Activated T-cell treated with anti-CD3 and anti-CD28 coated beads for 48 hours (primary cell): ENCODE results near the gene TRIM66.
"Not testable (repeated sequence)": the region's sequence is repeated elsewhere in the genome, so short reads cannot be mapped to it uniquely, and the experiment has no call there.

ENCODE experiments used
- DNase-seq: peaks from one replicate; pipeline ENCODE4 v3.0.0-alpha.2; 2020; ENCODE audit warnings: low read depth

The TRIM66 gene

DNA sequence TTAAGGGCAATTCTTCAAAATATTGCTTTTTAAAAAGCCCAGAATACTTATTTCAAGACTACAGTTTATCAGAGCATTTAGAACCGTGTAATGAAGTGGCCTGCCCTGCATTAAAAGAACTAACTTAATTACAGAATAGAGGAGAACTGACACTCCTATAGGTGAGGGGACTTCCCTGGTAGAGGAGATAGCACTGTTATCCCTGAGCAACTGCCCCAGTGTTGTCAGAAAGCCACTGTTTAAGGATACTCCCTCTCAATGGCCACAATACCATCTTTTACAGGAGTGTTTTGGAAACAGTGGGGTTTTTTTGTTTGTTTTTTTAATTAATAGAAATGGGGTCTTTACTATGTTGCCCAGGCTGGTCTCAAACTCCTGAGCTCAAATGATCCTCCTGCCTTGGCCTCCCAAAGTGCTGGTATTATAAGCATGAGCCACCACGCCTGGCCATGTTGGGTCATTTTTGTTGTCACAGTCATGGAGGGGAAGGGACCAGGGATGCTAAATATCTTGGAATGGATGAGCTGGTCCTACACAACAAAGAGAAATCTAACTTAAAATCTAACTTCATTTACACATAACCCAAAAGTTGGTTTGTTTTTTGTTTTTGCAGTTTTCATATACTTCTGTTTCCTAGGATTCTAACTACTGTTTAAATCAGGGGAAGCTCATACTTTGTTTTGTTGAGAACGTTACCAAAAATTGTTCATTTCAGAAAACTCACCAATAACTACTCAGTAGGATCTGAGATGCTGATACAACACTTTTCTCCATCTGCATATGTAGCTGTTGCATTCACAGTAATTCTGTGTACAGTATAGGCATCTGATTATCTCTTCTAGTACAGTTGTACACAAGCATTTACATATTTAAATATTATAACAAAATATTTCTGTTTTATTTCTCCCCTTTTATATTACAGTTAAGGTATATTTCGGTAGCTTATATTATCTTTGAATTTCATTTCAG is 8.2 kb upstream of the TRIM66 start:
- no peak for DNase-seq

DNA sequence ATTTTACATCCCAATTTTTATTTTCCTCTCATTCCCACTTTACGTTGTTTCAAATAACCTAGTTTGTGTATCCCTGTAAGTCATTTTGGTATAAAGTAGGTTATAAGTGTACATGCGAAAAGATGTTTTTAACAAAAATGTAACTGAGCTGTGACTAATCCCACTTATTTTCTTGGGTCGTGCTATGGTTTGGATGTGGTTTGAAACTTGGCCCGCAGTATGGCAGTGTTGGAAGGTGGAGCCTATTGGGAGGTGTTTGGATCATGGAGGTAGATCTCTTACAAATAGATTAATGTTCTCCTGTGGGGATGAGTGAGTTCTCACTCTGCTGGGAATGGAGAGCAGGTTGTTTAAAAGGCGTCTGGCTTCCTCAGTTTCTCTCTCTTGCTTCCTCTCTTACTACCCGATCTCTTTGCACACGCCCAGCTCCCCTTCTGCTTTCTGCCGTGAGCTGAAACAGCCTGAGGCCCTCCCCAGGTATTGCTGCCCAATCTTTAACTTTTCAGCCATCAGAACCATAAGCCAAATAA is 7.3 kb upstream of the TRIM66 start:
- no peak for DNase-seq

DNA sequence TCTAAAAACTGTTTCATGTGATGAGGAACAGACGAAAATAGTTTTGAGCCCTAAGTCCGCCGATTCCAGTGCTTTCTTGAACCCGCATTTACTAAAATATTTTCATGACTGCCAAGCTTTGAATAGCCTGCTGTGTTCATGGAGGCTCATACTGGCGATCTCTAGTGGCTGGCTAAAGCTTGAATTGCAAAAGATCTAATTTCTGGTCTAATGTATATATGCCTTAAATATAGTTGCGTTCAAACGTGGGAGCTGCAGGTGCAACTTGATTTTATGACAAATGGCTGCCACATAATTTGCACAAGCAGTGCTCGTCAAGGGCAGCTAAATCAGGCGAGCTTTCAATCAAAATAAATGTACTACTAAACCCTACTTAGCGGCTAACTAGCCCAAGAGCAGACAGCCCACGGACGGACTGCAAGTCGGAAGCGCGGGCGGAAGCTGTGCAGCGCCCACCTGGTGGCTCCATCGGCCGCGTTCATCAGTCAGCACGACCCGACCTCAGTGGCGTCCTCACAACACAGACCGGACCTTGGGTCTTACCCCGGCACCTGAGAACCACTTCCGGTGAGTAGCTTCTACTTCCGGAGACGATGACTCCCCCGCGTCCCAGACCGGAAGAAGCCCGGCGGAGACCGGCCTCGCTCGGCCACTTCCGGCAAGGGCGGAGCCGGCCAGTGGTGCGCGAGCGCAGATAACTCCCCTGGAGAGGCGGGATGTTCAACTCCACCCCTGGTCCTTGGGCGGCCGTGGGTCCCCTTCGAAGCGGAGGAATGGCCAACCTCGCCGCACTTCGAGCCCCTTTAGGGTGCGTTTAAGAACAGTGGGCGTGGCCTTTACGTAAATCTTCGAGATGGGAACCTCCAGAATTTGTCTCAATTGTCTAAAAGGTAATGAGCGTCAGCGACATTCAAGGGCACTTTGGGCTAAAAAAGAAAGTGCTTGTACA is 6.2 kb upstream of the TRIM66 start:
- peak; percentile 88 for DNase-seq

DNA sequence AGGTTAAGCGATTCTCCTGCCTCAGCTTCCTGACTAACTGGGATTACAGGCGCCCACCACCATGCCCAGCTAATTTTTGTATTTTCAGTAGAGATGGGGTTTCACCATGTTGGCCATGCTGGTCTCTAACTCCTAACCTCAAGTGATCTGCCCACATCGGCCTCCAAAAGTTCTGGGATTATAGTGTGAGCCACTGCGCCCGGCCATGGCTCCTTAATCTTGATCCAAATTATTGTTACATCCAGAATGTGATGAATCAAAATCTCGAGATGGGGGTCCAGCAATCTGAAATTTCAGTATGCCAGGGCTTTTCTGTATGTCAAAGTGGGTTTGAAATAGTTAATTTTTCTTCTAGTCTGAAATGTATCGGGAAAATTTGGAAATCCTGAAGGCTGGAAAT is 3.9 kb upstream of the TRIM66 start:
- DNase-seq = no peak

GRCh38 chr11:8685820-8686219 is 3.4 kb upstream of the TRIM66 start:
- no peak for DNase-seq

- DNase-seq = no peak
Observed at GRCh38 chr11:8685306-8685705, 2.8 kb upstream of the TRIM66 start.

DNA sequence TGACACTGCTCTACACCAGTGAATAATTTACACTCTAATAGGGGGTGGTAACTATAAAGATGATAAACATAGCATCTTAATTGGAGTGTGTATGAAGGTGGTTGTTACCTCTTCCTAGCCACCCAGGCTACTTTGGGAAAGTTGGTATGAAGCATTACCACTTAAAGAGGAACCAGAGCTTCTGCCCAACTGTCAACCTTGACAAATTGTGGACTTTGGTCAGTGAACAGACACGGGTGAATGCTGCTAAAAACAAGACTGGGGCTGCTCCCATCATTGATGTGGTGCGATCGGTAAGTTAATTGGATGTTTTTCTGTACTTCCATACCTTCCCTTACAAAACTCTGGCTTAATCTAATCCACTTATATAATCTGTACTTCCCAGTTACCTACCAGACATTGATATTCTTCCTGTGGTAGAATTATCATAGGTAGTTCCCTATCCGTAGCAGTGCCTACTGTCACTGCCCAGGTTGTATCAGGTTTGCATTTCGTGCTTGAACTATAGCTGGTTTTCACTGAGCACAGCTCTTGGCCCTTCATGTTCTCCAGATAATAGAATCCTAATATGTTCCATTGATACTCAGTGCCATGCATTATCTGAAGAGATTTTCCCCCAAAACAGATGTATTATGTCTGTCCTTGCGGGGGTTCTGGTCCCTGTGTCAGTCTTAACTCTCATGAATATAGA is 2.3 kb upstream of the TRIM66 start:
- no peak for DNase-seq

GRCh38 chr11:8683115-8683807 is 796 bp upstream of the TRIM66 start:
- peak; percentile 33 for DNase-seq

GRCh38 chr11:8681837-8682302 is 595 bp downstream of the TRIM66 start:
- DNase-seq = no peak

- DNase-seq = no peak
Observed at GRCh38 chr11:8679006-8679405, 3.5 kb downstream of the TRIM66 start.

DNA sequence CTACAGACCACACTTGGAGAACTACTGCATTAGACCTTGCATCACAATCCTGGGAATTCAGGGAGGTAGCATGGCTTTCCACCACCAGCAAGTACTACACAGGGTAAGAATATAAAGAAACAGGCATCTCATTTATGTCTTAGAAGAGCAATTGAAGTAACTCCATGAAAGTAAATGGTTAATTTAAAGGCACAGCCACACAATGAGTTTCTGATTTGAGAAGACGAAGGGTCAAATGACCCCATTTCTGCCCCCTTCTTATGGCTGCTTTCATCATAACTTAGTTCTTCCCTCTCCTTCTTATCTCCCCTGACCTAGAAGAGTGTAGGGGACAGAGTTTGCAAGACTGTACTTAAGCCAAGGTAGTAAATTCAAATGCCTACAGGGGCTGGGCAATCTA is 6.0 kb downstream of the TRIM66 start:
- DNase-seq = no peak

GRCh38 chr11:8674859-8675258 is 7.6 kb downstream of the TRIM66 start:
- DNase-seq = no peak

DNA sequence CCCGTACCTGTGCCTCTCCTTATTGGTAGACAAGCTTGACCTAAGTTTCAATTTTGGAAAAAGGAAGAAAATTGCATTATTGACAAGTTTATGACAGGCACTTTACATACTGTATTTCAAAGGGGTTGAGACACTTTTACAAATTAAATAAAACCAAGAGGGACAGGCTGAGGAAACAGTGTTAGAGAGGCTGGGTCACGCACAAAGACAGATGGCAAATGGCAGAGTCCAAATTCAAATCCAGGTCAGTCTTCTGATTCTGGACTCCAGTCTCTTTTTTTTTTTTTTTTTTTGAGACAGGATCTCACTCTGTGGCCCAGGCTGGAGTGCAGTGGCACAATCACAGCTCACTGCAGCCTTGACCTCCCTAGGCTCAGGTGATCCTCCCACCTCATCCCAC is 10.1 kb downstream of the TRIM66 start:
- no peak for DNase-seq

- no peak for DNase-seq
Observed at GRCh38 chr11:8671651-8672062, 10.8 kb downstream of the TRIM66 start.

- no peak for DNase-seq
Observed at GRCh38 chr11:8671193-8671612, 11.3 kb downstream of the TRIM66 start.

- DNase-seq = not testable (repeated sequence)
Observed at GRCh38 chr11:8670081-8670480, 12.4 kb downstream of the TRIM66 start.

DNA sequence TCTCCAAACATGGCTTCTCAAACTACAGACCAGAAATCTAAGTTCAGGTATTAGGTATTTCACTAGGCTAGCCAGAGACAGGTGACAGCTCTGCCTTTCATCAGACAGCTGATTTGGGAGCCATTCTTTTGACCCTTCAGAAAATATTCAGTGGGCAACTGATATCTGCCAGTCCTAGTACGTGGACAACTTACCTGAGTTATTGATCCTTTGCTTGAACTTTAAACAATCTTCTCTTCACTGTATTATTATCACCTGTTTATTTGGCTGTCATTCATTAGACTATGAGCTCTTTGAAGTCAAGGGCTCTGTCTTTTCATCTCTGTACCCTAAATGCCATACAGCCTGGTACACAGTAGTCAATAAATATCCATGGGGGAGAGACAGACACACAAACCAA is 17.2 kb downstream of the TRIM66 start:
- no peak for DNase-seq

- no peak for DNase-seq
Observed at GRCh38 chr11:8661001-8661795, 21.3 kb downstream of the TRIM66 start.

DNA sequence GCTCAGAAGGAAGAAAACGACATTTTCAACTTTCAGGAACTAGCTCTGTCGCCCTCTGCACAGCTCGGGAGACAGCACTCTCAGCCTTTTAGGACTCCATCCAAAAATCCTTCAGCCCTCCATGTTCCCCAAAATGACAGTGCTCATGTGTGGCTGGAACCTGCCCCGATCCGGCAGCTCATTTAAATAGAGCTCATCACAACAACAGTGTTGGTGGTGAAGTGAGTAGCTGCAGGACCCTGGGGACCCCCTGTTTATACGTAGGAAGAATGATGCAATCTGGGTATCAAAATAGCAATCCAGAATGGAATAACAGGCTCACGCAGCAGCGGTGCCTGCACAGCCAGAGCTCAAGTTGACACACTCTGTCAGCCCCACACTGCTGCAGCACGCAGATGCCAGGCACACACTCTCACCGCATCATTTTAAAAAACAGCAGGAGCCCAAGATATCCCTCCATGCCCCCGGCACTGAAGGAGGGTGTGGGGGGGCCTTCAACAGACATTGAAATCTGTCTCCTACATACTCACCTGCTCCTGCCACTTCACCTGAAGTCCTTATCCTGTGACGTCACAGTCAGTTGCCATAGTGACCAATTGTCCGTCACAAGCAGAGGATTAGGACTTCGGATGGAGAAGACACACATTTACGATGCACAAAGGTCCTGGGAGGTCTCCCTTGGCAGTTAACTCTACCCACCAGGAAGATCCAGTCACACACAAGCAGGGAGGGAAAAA is 24.0 kb downstream of the TRIM66 start:
- DNase-seq = no peak

DNA sequence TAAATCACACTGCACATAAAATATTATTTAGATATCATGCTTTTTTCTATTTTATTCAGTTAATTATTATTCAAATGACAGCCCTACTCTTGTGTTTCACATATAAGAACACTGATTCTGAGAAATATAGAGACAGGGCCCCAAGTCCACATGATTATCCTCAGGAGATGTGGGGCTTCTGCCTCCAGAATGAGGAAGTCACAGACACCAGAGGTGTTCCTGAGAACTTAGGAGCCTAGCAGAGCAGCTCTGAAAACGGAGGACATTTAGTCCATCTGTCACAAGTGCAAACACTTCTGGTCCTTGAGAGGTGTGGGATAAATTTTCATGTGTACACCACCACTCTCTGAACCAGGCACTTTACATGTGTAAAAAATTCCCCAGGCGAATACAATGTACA is 26.2 kb downstream of the TRIM66 start:
- no peak for DNase-seq
